ENCODE results near the gene PAPLN. TPM values are rescaled to one million over a fixed set of nuclear protein-coding genes. Genes with fewer than 3 reads are reported as not detected.
A peak's percentile ranks its signal among the peaks of the same experiment; 100 is the strongest.
"Not testable (repeated sequence)": the region's sequence is repeated elsewhere in the genome, so short reads cannot be mapped to it uniquely, and the experiment has no call there.

The PAPLN gene
- total RNA-seq, 4 donors from 2014 or later: 3.0 to 15.7 (median 11.0) TPM

DNA sequence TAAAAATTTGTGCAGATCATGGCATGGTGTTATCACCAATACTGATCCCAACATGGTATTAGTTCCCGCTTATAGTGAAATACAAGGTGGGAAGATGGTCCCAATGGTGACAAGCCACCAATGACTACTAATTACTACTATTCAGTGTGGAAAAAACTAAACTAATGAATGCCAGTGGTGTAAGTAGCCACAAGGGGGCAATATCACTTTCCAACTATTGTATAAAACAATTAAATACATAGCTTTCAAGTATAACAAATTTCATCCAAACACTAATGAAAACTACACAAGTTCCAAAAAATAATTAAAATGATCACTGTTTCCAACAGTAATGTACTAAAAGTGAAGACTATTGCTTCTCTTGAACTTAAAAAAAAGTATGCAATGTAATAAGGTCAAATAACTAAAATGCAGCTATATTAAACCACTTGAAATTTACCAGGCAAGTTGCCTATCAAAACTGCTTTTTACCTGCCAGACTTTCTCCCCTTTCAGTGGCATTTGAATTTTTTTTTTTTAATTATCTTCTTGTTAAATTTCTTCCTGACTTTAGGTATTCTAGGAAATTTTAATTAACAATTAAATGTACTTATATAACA is 58.0 kb downstream of the PAPLN start:
- H3K36me3 ChIP-seq: peaks cover 0 to 11% (median 5%) of the 10 kb centered on the region in 4 donors
- no peaks in the 10 kb centered on the region for H3K9me3 ChIP-seq
- TF ChIP-seq POLR2AphosphoS5 (IDR thresholded peaks at IDR 0.05) (no peak), EP300 (IDR thresholded peaks at IDR 0.05; ENCODE audit: low read depth) (no peak), POLR2A (IDR thresholded peaks at IDR 0.05) (no peak)
- TF ChIP-seq, protein P1, sequence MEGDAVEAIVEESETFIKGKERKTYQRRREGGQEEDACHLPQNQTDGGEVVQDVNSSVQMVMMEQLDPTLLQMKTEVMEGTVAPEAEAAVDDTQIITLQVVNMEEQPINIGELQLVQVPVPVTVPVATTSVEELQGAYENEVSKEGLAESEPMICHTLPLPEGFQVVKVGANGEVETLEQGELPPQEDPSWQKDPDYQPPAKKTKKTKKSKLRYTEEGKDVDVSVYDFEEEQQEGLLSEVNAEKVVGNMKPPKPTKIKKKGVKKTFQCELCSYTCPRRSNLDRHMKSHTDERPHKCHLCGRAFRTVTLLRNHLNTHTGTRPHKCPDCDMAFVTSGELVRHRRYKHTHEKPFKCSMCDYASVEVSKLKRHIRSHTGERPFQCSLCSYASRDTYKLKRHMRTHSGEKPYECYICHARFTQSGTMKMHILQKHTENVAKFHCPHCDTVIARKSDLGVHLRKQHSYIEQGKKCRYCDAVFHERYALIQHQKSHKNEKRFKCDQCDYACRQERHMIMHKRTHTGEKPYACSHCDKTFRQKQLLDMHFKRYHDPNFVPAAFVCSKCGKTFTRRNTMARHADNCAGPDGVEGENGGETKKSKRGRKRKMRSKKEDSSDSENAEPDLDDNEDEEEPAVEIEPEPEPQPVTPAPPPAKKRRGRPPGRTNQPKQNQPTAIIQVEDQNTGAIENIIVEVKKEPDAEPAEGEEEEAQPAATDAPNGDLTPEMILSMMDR (IDR thresholded peaks at IDR 0.05): peak; percentile 70 to 79 (median 74)
- H3K4me1 ChIP-seq: peaks cover 0 to 42% (median 22%) of the 10 kb centered on the region in 4 donors
- H3K27me3 ChIP-seq: no peaks in the 10 kb centered on the region
- in situ Hi-C loops (cut with MboI; ENCODE audit: low pct_ligation_motif_present in 1 of 4, low pct_unique_long_range_greater_than_20kb in 1 of 4, low sequenced_read_pairs in 3 of 4): loop anchor here (5.0 to 10.0 kb wide), 3 partner anchors 170 to 180 kb away; no protein-coding TSS in a partner anchor
- no peak for DNase-seq
- H3K4me3 ChIP-seq: no peak overlapping the region
- 78 to 100% methylated on average over 1 of the region's 1 CpG for WGBS, 2 donors (ENCODE audit: low coverage in 1 of 2)
- intact Hi-C loops (cut with DNase I; ENCODE audit: low total_unique reads): loop anchor here (2.0 kb wide), 1 partner anchor 178 kb away; no protein-coding TSS in a partner anchor
- peak overlapping the region in 2 of 4 donors; percentile 68 to 70 for H3K27ac ChIP-seq

DNA sequence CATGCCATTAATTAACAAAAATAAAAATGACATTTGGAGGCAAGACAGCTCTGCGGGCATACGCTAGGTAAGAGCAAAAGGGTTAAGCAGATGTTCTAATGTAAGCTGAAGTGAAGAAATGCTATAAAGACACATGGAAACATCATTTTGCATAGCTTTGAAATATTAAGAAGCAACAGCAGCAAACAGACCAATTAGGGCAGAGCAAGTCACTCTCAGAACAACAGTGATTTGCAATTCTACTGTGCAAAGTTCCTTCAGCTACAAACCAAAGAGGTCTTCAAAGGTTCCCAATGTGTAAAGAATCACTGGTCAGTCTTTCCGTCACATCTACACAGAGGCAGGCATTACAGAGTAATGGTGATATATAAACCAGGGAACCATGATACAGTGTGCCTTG is 68.2 kb downstream of the PAPLN start:
- in situ Hi-C loops (cut with MboI; ENCODE audit: low pct_ligation_motif_present in 1 of 4, low pct_unique_long_range_greater_than_20kb in 1 of 4, low sequenced_read_pairs in 3 of 4) (no loop called here), intact Hi-C loops (cut with DNase I; ENCODE audit: low total_unique reads) (no loop called here)
- Histone ChIP-seq H3K36me3 (no peaks in the 10 kb centered on the region), H3K4me1 (peaks cover 0 to 3% (median 0%) of the 10 kb centered on the region in 4 donors), H3K4me3 (no peak overlapping the region), H3K9me3 (no peaks in the 10 kb centered on the region), H3K27ac (no peak overlapping the region), H3K27me3 (no peaks in the 10 kb centered on the region)
- TF ChIP-seq EP300 (IDR thresholded peaks at IDR 0.05; ENCODE audit: low read depth): no peak
- TF ChIP-seq POLR2A (IDR thresholded peaks at IDR 0.05): no peak
- TF ChIP-seq, protein P1 (IDR thresholded peaks at IDR 0.05): no peak
- TF ChIP-seq POLR2AphosphoS5 (IDR thresholded peaks at IDR 0.05): no peak
- no peak for DNase-seq
- 50 to 83% methylated on average over 2 to 3 of the region's 3 CpGs for WGBS, 2 donors (ENCODE audit: low coverage in 1 of 2)

DNA sequence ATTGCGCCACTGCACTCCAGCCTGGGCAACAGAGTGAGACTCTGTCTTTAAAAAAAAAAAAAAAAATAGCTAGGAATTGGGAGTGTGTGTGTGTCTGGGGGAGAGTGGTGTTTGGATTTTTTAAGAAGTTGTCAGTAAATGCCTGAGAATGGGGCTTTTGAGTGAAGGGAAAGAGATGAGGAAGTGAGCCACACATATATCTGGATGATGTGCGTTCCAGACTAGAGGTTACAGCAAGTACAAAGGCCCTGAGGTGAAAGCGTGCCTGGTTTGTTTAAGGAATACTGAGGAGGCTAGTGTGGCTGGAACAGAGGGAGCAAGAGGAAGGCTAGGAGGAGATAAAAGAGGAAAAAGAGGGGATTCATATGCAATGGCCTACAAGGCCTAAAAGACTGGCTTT is 70.0 kb downstream of the PAPLN start:
- intact Hi-C loops (cut with DNase I; ENCODE audit: low total_unique reads): no loop called here
- Histone ChIP-seq H3K27ac (no peak overlapping the region), H3K27me3 (no peaks in the 10 kb centered on the region), H3K4me1 (peaks cover 0 to 16% (median 9%) of the 10 kb centered on the region in 4 donors), H3K4me3 (no peak overlapping the region), H3K36me3 (no peaks in the 10 kb centered on the region), H3K9me3 (no peaks in the 10 kb centered on the region)
- no peak for TF ChIP-seq POLR2AphosphoS5 (IDR thresholded peaks at IDR 0.05)
- no peak for TF ChIP-seq EP300 (IDR thresholded peaks at IDR 0.05; ENCODE audit: low read depth)
- TF ChIP-seq POLR2A (IDR thresholded peaks at IDR 0.05): no peak
- TF ChIP-seq, protein P1 (IDR thresholded peaks at IDR 0.05): no peak
- WGBS, 2 donors (ENCODE audit: low coverage in 1 of 2): 93 to 95% methylated on average over 3 of the region's 3 CpGs
- DNase-seq: no peak
- in situ Hi-C loops (cut with MboI; ENCODE audit: low pct_ligation_motif_present in 1 of 4, low pct_unique_long_range_greater_than_20kb in 1 of 4, low sequenced_read_pairs in 3 of 4): no loop called here

DNA sequence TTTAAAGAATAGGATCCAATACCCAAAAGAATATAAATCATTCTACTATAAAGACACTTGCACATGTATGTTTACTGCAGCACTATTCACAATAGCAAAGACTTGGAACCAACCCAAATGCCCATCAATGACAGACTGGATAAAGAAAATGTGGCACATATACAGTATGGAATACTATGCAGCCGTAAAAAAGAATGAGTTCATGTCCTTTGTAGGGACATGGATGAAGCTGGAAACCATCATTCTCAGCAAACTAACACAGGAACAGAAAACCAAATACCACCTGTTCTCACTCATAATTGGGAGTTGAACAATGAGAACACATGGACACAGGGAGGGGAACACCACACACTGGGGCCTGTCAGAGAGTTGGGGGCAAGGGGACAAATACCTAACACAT is 71.9 kb downstream of the PAPLN start:
- intact Hi-C loops (cut with DNase I; ENCODE audit: low total_unique reads); H3K27me3 ChIP-seq: not testable (repeated sequence)
- 90 to 100% methylated on average over 1 of the region's 1 CpG for WGBS, 2 donors (ENCODE audit: low coverage in 1 of 2)

DNA sequence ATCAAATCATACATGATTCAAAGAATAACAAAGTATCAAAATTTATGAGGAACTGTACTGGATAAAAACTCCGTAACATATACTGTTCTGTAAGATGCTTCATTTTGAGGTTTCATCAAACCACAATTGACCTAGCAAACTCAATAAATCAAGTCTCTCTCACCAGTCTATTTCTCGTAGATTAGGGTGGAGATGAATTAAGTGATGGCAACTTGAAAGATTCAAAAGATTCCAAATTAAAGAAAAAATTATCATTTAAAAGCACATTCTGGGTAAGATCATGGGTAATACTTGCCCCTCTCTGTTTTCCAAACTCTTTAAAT is 74.4 kb downstream of the PAPLN start:
- TF ChIP-seq EP300 (IDR thresholded peaks at IDR 0.05; ENCODE audit: low read depth) (no peak), POLR2AphosphoS5 (IDR thresholded peaks at IDR 0.05) (no peak), POLR2A (IDR thresholded peaks at IDR 0.05) (no peak)
- TF ChIP-seq, protein P1 (IDR thresholded peaks at IDR 0.05): no peak
- no peaks in the 10 kb centered on the region for H3K9me3 ChIP-seq
- H3K27me3 ChIP-seq: no peaks in the 10 kb centered on the region
- no peak overlapping the region for H3K4me3 ChIP-seq
- no peak for DNase-seq
- intact Hi-C loops (cut with DNase I; ENCODE audit: low total_unique reads) (no loop called here), in situ Hi-C loops (cut with MboI; ENCODE audit: low pct_ligation_motif_present in 1 of 4, low pct_unique_long_range_greater_than_20kb in 1 of 4, low sequenced_read_pairs in 3 of 4) (no loop called here)
- peak overlapping the region in 2 of 4 donors; percentile 26 to 46 for H3K27ac ChIP-seq
- H3K36me3 ChIP-seq: no peaks in the 10 kb centered on the region
- peaks cover 0 to 21% (median 11%) of the 10 kb centered on the region in 4 donors for H3K4me1 ChIP-seq
- WGBS, 2 donors (ENCODE audit: low coverage in 1 of 2): 71 to 72% methylated on average over 2 of the region's 2 CpGs

More for the DNA sequence above, 71.9 kb downstream of the PAPLN start:
- in situ Hi-C loops (cut with MboI; ENCODE audit: low pct_ligation_motif_present in 1 of 4, low pct_unique_long_range_greater_than_20kb in 1 of 4, low sequenced_read_pairs in 3 of 4); H3K36me3 ChIP-seq; H3K9me3 ChIP-seq; H3K27ac ChIP-seq; H3K4me3 ChIP-seq; DNase-seq: not testable (repeated sequence)
- peaks cover 0 to 16% (median 9%) of the 10 kb centered on the region in 4 donors for H3K4me1 ChIP-seq
